Endothelial cell of umbilical vein (primary cell): Measurements from ENCODE around the gene UBR4. TPM values are rescaled to one million over a fixed set of nuclear protein-coding genes. Genes with fewer than 3 reads are reported as not detected.

ENCODE experiments used
- BruUV-seq: library from RNA; stranded (reverse); fragments of 400-500 nt; replicated peaks from 2 replicates; lab custom pipeline; 2021; lab: Mats Ljungman, UMichigan
- CTCF ChIA-PET: fragments of 300-600, 350-600 bp; sonication (Branson Sonifier 250); formaldehyde crosslinking; loops from one replicate; lab custom pipeline; 2021; ENCODE audit warnings: antibody characterized with exemption, inconsistent platforms; lab: Charles Lee
- POLR2A ChIA-PET: fragments of 300-600, 350-600 bp; sonication (Branson Sonifier 250); formaldehyde crosslinking; loops from one replicate; lab custom pipeline; 2021; ENCODE audit warnings: antibody characterized with exemption, inconsistent platforms; lab: Charles Lee
- DNase-seq: peaks from one replicate; pipeline ENCODE4 v3.0.0-alpha.2; 2011; ENCODE audit warnings: low read depth, low spot score
- FAIRE-seq: peaks from 2 replicates; lab custom pipeline; 2011; peaks lifted over from hg19 to GRCh38; lab: Jason Lieb, UNC
- H2AFZ ChIP-seq: 2 replicates; pipeline ENCODE4 v1.6.0; 2012; ENCODE audit warnings: low read depth, low read length, control low read depth, inconsistent platforms
- H3K27ac ChIP-seq: 2 replicates; pipeline ENCODE4 v1.5.1; 2011; ENCODE audit warnings: low read depth, mild to moderate bottlenecking, control low read depth, low read length, moderate library complexity; ENCODE audit not compliant: insufficient read depth
- H3K27me3 ChIP-seq, 2 experiments: 2 replicates each; pipeline versions ENCODE4 v1.6.0 to v1.6.1; 2011; ENCODE audit warnings: low read length in 2 of 2, mixed read lengths in 1 of 2; ENCODE audit not compliant: control insufficient read depth in 2 of 2, insufficient read depth in 2 of 2
- H3K36me3 ChIP-seq, 2 experiments: 2 replicates in 1 of 2; 3 replicates in 1 of 2; pipeline ENCODE4 v1.5.1; 2011; ENCODE audit warnings: low read length in 2 of 2, mild to moderate bottlenecking in 1 of 2, moderate library complexity in 1 of 2; ENCODE audit not compliant: control insufficient read depth in 2 of 2, insufficient read depth in 2 of 2; ENCODE audit errors: extremely low read depth in 1 of 2
- H3K4me1 ChIP-seq: 3 replicates; pipeline ENCODE4 v1.5.1; 2011; ENCODE audit warnings: mild to moderate bottlenecking, low read length; ENCODE audit not compliant: control insufficient read depth, insufficient read depth; ENCODE audit errors: extremely low read depth
- H3K4me2 ChIP-seq: 2 replicates; pipeline ENCODE4 v1.6.1; 2011; ENCODE audit warnings: low read length, control low read depth, mixed read lengths; ENCODE audit not compliant: insufficient read depth
- H3K4me3 ChIP-seq, 3 experiments: fragments of 200-600 bp in 1 of 3; sonication (generic), shearing (Covaris generic) in 1 of 3; replicated peaks in 1 of 3; 2 replicates each; pipeline ENCODE4 v1.5.1; 2011 to 2016; ENCODE audit warnings: control low read depth in 3 of 3, low read length in 3 of 3, mild to moderate bottlenecking in 2 of 3, inconsistent platforms in 1 of 3, low read depth in 1 of 3, moderate library complexity in 1 of 3; ENCODE audit not compliant: insufficient read depth in 1 of 3
- H3K79me2 ChIP-seq: 2 replicates; pipeline ENCODE4 v1.6.0; 2012; ENCODE audit warnings: low read length, inconsistent platforms; ENCODE audit not compliant: control insufficient read depth, insufficient read depth
- H3K9ac ChIP-seq: replicated peaks from 2 replicates; pipeline ENCODE3; 2011; ENCODE audit warnings: low read length, control low read depth; ENCODE audit not compliant: insufficient read depth; ENCODE audit errors: extremely low read depth
- H3K9me1 ChIP-seq: replicated peaks from 3 replicates; pipeline ENCODE4 v1.6.0; 2011; ENCODE audit warnings: mild to moderate bottlenecking, low read length; ENCODE audit not compliant: control insufficient read depth, insufficient read depth; ENCODE audit errors: extremely low read depth
- H3K9me3 ChIP-seq: replicated peaks from 2 replicates; pipeline ENCODE4 v1.5.1; 2012; ENCODE audit warnings: low read length, inconsistent platforms; ENCODE audit not compliant: control insufficient read depth, insufficient read depth
- H4K20me1 ChIP-seq: replicated peaks from 2 replicates; pipeline ENCODE3; 2011; ENCODE audit warnings: mild to moderate bottlenecking, low read length; ENCODE audit not compliant: control insufficient read depth, insufficient read depth; ENCODE audit errors: extremely low read depth
- FOS ChIP-seq: IDR thresholded peaks from 2 replicates; pipeline ENCODE4 v1.6.1; 2011; ENCODE audit warnings: mild to moderate bottlenecking, low read length, moderate library complexity, borderline replicate concordance; ENCODE audit not compliant: insufficient read depth
- GATA2 ChIP-seq: IDR thresholded peaks from 2 replicates; pipeline ENCODE4 v1.7.0; 2011; ENCODE audit warnings: low read depth, mild to moderate bottlenecking, moderate library complexity, mixed read lengths, low read length; ENCODE audit not compliant: insufficient read length, insufficient read depth
- JUN ChIP-seq: IDR thresholded peaks from 2 replicates; pipeline ENCODE4 v1.6.1; 2011; ENCODE audit warnings: borderline replicate concordance, low read depth; ENCODE audit not compliant: insufficient read length, insufficient read depth
- MYC ChIP-seq: IDR thresholded peaks from one replicate; pipeline ENCODE4 v1.6.1; 2011; ENCODE audit warnings: mild to moderate bottlenecking, low read depth, low read length
- POLR2A ChIP-seq: IDR thresholded peaks from 2 replicates; pipeline ENCODE4 v1.6.1; 2012; ENCODE audit warnings: low read depth, mild to moderate bottlenecking, control low read depth, low read length
- POLR2AphosphoS5 ChIP-seq: IDR thresholded peaks from 2 replicates; pipeline ENCODE4 v1.6.1; 2012; ENCODE audit warnings: low read depth, mild to moderate bottlenecking, control low read depth, low read length, moderate library complexity; ENCODE audit not compliant: insufficient read depth
- dilution Hi-C: fragments of 300-500 bp; cut with MboI; formaldehyde crosslinking; loops from one replicate; pipeline ENCODE4 v1.15.0; 2019; ENCODE audit warnings: low sequenced_read_pairs; ENCODE audit not compliant: extremely low pct_ligation_motif_present
- intact Hi-C: fragments of 100-400 bp; cut with micrococcal nuclease; formaldehyde crosslinking; loops from one replicate; pipeline ENCODE4 v1.10.0; 2022
- polyA plus RNA-seq, 4 experiments: library from polyadenylated mRNA; depleted of rRNA in 3 of 4; stranded (reverse) in 3 of 4; unstranded in 1 of 4; fragments of >200 nt; gene quantifications; 2 replicates each; pipeline versions ENCODE4 v1.2.1 to v1.2.3, GENCODE V29; 2011 to 2012; ENCODE audit warnings: missing spikeins in 1 of 4
- total RNA-seq: library from RNA; stranded (reverse); gene quantifications from 2 replicates; pipeline ENCODE4 v1.2.3, GENCODE V29; 2021

UBR4 gene
- total and polyA plus RNA-seq, 2 donors (not counting 3 experiments of a cell fraction or from before 2014, with no cell fraction given), result 125 to 150 TPM

- FAIRE-seq, result no peak
- no peaks in the 10 kb centered on the region for H3K79me2 ChIP-seq
- intact Hi-C loops, result loop anchor here (5.0 kb wide), 1 partner anchor 93 kb away; no protein-coding TSS in a partner anchor
- TF ChIP-seq POLR2AphosphoS5, result no peak
- TF ChIP-seq GATA2, result no peak
- no peak for TF ChIP-seq MYC
- TF ChIP-seq FOS, result no peak
- no peak for TF ChIP-seq POLR2A
- TF ChIP-seq JUN, result no peak
- H2AFZ ChIP-seq, result no peak overlapping the region
- POLR2A ChIA-PET, result no interaction called here
- H3K4me2 ChIP-seq, result no peak overlapping the region
- no peak overlapping the region for H3K27ac ChIP-seq
- dilution Hi-C loops, result no loop called here
- no peaks in the 10 kb centered on the region for H3K27me3 ChIP-seq
- H3K4me3 ChIP-seq, result no peak overlapping the region
- no peaks in the 10 kb centered on the region for H3K4me1 ChIP-seq
- BruUV-seq, result no TSS peak
- no peak for DNase-seq
- H4K20me1 ChIP-seq, result no peaks in the 10 kb centered on the region
- no peaks in the 10 kb centered on the region for H3K9me3 ChIP-seq
- no peak overlapping the region for H3K9ac ChIP-seq
- H3K9me1 ChIP-seq, result no peaks in the 10 kb centered on the region
- CTCF ChIA-PET, result interaction anchor here (1.1 to 1.3 kb wide), 2 partner anchors 158 to 162 kb away, joined by 3 read pairs; no protein-coding TSS in a partner anchor
- H3K36me3 ChIP-seq, result no peaks in the 10 kb centered on the region
These were observed 145.1 kb downstream of the UBR4 start for GRCh38 chr1:19064906-19065450.

- ChIA-PET CTCF (interaction anchor here (1.0 to 1.5 kb wide), 2 partner anchors 150 to 179 kb away, joined by 3 to 5 read pairs; no protein-coding TSS in a partner anchor), POLR2A (no interaction called here)
- Histone ChIP-seq H3K4me2 (no peak overlapping the region), H3K9me1 (no peaks in the 10 kb centered on the region), H3K27me3 (no peaks in the 10 kb centered on the region), H3K9me3 (no peaks in the 10 kb centered on the region), H3K79me2 (no peaks in the 10 kb centered on the region), H3K36me3 (no peaks in the 10 kb centered on the region), H2AFZ (no peak overlapping the region), H3K4me3 (no peak overlapping the region), H3K9ac (no peak overlapping the region), H4K20me1 (no peaks in the 10 kb centered on the region), H3K4me1 (no peaks in the 10 kb centered on the region), H3K27ac (no peak overlapping the region)
- TF ChIP-seq POLR2A, result no peak
- dilution Hi-C loops, result no loop called here
- intact Hi-C loops, result no loop called here
- BruUV-seq, result no TSS peak
- FAIRE-seq (no peak), DNase-seq (no peak)
These were observed 146.9 kb downstream of the UBR4 start for GRCh38 chr1:19063122-19063521.
